CD8-positive, alpha-beta memory T cell (primary cell): Measurements from ENCODE around the gene KIAA1671. TPM values are rescaled to one million over a fixed set of nuclear protein-coding genes. Genes with fewer than 3 reads are reported as not detected.

ENCODE experiments used
- CTCF ChIA-PET: fragments of 350-600 bp; sonication (Branson Sonifier 250); formaldehyde crosslinking; loops from one replicate; lab custom pipeline; 2021; ENCODE audit warnings: antibody characterized with exemption; lab: Charles Lee
- POLR2A ChIA-PET: fragments of 350-600 bp; sonication (Branson Sonifier 250); formaldehyde crosslinking; loops from one replicate; lab custom pipeline; 2021; ENCODE audit warnings: antibody characterized with exemption; lab: Charles Lee
- DNase-seq, 5 donors: peaks; one replicate each; pipeline versions ENCODE4 v3.0.0 to v3.0.0-alpha.2; 2020 to 2022; ENCODE audit warnings: mixed read lengths in 1 of 5
- H3K27ac ChIP-seq: one replicate; pipeline ENCODE4 v1.7.0; 2013; ENCODE audit warnings: low read depth, mild to moderate bottlenecking, low read length, moderate library complexity
- H3K27me3 ChIP-seq: 2 replicates; pipeline ENCODE4 v1.7.0; 2013; ENCODE audit warnings: low read length, mild to moderate bottlenecking; ENCODE audit not compliant: insufficient read depth, poor library complexity, severe bottlenecking
- H3K36me3 ChIP-seq: 2 replicates; pipeline ENCODE4 v1.7.0; 2013; ENCODE audit warnings: mild to moderate bottlenecking, low read length, moderate library complexity; ENCODE audit not compliant: insufficient read depth
- H3K4me1 ChIP-seq: 2 replicates; pipeline ENCODE4 v1.7.0; 2013; ENCODE audit warnings: mild to moderate bottlenecking, low read length, moderate library complexity; ENCODE audit not compliant: insufficient read depth
- H3K4me3 ChIP-seq: 2 replicates; pipeline ENCODE4 v1.7.0; 2013; ENCODE audit warnings: mild to moderate bottlenecking, low read length
- H3K9me3 ChIP-seq: 2 replicates; pipeline ENCODE4 v1.7.0; 2013; ENCODE audit warnings: mild to moderate bottlenecking, low read length
- H3K27ac Mint-ChIP-seq, 8 donors: one replicate each; pipeline ENCODE4 v1.8.0; 2020 to 2021; ENCODE audit warnings: mixed read lengths in 8 of 8, mild to moderate bottlenecking in 6 of 8, inconsistent platforms in 3 of 8, moderate library complexity in 3 of 8
- H3K27me3 Mint-ChIP-seq, 2 donors: one replicate each; pipeline ENCODE4 v1.8.0; 2020 to 2021; ENCODE audit warnings: mixed read lengths in 2 of 2, mild to moderate bottlenecking in 1 of 2, moderate library complexity in 1 of 2
- H3K36me3 Mint-ChIP-seq, 3 donors: one replicate each; pipeline ENCODE4 v1.8.0; 2020 to 2021; ENCODE audit warnings: mixed read lengths in 3 of 3, inconsistent platforms in 1 of 3, mild to moderate bottlenecking in 1 of 3
- H3K4me1 Mint-ChIP-seq, 3 donors: one replicate each; pipeline ENCODE4 v1.8.0; 2020 to 2021; ENCODE audit warnings: mixed read lengths in 3 of 3, inconsistent platforms in 1 of 3, mild to moderate bottlenecking in 1 of 3
- H3K4me3 Mint-ChIP-seq, 7 donors: one replicate each; pipeline ENCODE4 v1.8.0; 2020 to 2021; ENCODE audit warnings: mixed read lengths in 7 of 7, mild to moderate bottlenecking in 6 of 7, moderate library complexity in 4 of 7, inconsistent platforms in 2 of 7
- H3K9me3 Mint-ChIP-seq, 5 donors: one replicate each; pipeline ENCODE4 v1.8.0; 2020 to 2022; ENCODE audit warnings: mixed read lengths in 5 of 5, mild to moderate bottlenecking in 3 of 5, moderate library complexity in 2 of 5, inconsistent platforms in 1 of 5
- polyA plus RNA-seq: library from polyadenylated mRNA; unstranded; fragments of 300-500 nt; fragmentation: Illumina TruSeq; gene quantifications from one replicate; pipeline ENCODE4 v1.2.3, GENCODE V29; 2021
- total RNA-seq, 2 experiments: library from RNA; stranded (reverse); gene quantifications; one replicate each; pipeline ENCODE4 v1.2.3, GENCODE V29; 2021

The KIAA1671 gene
- total and polyA plus RNA-seq, 3 experiments from 2014 or later: 2.6 to 14.7 (median 13.8) TPM

- H3K9me3 ChIP-seq: no peaks in the 10 kb centered on the region
- Mint-ChIP-seq H3K4me3 (no peak overlapping the region), H3K27me3 (peaks cover 12 to 57% of the 10 kb centered on the region in 2 donors), H3K27ac (no peak overlapping the region), H3K36me3 (no peaks in the 10 kb centered on the region), H3K4me1 (peaks cover 5 to 10% (median 7%) of the 10 kb centered on the region in 3 donors), H3K9me3 (no peaks in the 10 kb centered on the region)
- DNase-seq: no peak
- H3K4me1 ChIP-seq: no peaks in the 10 kb centered on the region
- ChIA-PET POLR2A (no interaction called here), CTCF (no interaction called here)
- H3K4me3 ChIP-seq: no peak overlapping the region
- no peaks in the 10 kb centered on the region for H3K36me3 ChIP-seq
- peaks cover under 1% of the 10 kb centered on the region for H3K27me3 ChIP-seq
- H3K27ac ChIP-seq: no peak overlapping the region
Measured at GRCh38 chr22:24945430-24945829, 7.1 kb upstream of the KIAA1671 start.

- Histone ChIP-seq H3K27me3 (peaks cover 9% of the 10 kb centered on the region), H3K9me3 (no peaks in the 10 kb centered on the region), H3K4me1 (peaks cover 6% of the 10 kb centered on the region), H3K36me3 (no peaks in the 10 kb centered on the region), H3K27ac (no peak overlapping the region), H3K4me3 (no peak overlapping the region)
- Mint-ChIP-seq H3K27ac (no peak overlapping the region), H3K36me3 (peaks cover 0 to 2% (median 0%) of the 10 kb centered on the region in 3 donors), H3K4me3 (no peak overlapping the region), H3K9me3 (no peaks in the 10 kb centered on the region), H3K27me3 (peaks cover 15 to 72% of the 10 kb centered on the region in 2 donors), H3K4me1 (peaks cover 14 to 20% (median 17%) of the 10 kb centered on the region in 3 donors)
- CTCF ChIA-PET: interaction anchor here (1.4 to 1.9 kb wide), 2 partner anchors 9 to 101 kb away, joined by 3 to 7 read pairs; no protein-coding TSS in a partner anchor
- POLR2A ChIA-PET: no interaction called here
- DNase-seq: no peak
Measured at GRCh38 chr22:24947383-24947782, 5.1 kb upstream of the KIAA1671 start.

DNA sequence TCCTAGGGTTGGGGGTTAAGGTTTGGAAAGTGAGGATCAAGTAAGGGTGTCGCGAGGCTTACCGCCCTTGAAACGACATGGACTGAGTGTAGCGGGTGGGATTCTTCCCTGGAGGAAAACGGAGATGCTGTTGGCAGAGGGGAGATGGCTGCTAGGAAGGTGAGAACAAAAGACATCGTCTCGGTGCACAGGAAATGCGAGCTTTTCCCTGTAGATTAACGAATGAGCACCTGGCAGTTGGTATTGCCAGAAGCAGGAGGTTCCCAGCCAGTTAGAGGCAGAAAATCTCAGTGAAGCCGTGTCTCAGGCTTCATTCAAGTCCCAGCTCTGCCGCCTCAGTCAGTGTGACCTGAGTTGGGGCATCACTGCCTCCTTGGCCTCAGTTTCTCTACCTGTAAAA lies 4.6 kb upstream of the KIAA1671 start:
- Mint-ChIP-seq H3K27ac (peak overlapping the region in 1 of 8 donors; percentile 95), H3K4me3 (no peak overlapping the region), H3K27me3 (peaks cover 15 to 69% of the 10 kb centered on the region in 2 donors), H3K36me3 (peaks cover 0 to 2% (median 0%) of the 10 kb centered on the region in 3 donors), H3K9me3 (no peaks in the 10 kb centered on the region), H3K4me1 (peaks cover 14 to 20% (median 17%) of the 10 kb centered on the region in 3 donors)
- Histone ChIP-seq H3K27me3 (peaks cover 11% of the 10 kb centered on the region), H3K4me1 (peaks cover 9% of the 10 kb centered on the region), H3K36me3 (no peaks in the 10 kb centered on the region), H3K9me3 (no peaks in the 10 kb centered on the region), H3K4me3 (no peak overlapping the region), H3K27ac (no peak overlapping the region)
- no peak for DNase-seq
- ChIA-PET CTCF (interaction anchor here (1.4 to 1.9 kb wide), 2 partner anchors 10 to 100 kb away, joined by 3 to 7 read pairs; no protein-coding TSS in a partner anchor), POLR2A (no interaction called here)

- peaks cover 19 to 25% (median 20%) of the 10 kb centered on the region in 3 donors for H3K4me1 Mint-ChIP-seq
- ChIA-PET POLR2A (no interaction called here), CTCF (interaction anchor here (1.9 kb wide), 1 partner anchor 100 kb away, joined by 7 read pairs; no protein-coding TSS in a partner anchor)
- peaks cover 0 to 2% (median 0%) of the 10 kb centered on the region in 3 donors for H3K36me3 Mint-ChIP-seq
- peak overlapping the region in 1 of 8 donors; percentile 37 for H3K27ac Mint-ChIP-seq
- H3K27ac ChIP-seq: no peak overlapping the region
- H3K4me1 ChIP-seq: peaks cover 13% of the 10 kb centered on the region
- H3K4me3 Mint-ChIP-seq: no peak overlapping the region
- DNase-seq: no peak
- no peaks in the 10 kb centered on the region for H3K36me3 ChIP-seq
- H3K9me3 Mint-ChIP-seq: no peaks in the 10 kb centered on the region
- H3K9me3 ChIP-seq: no peaks in the 10 kb centered on the region
- no peak overlapping the region for H3K4me3 ChIP-seq
- H3K27me3 Mint-ChIP-seq: peaks cover 19 to 74% of the 10 kb centered on the region in 2 donors
- peaks cover 18% of the 10 kb centered on the region for H3K27me3 ChIP-seq
Measured at GRCh38 chr22:24948356-24949202, 3.9 kb upstream of the KIAA1671 start.

DNA sequence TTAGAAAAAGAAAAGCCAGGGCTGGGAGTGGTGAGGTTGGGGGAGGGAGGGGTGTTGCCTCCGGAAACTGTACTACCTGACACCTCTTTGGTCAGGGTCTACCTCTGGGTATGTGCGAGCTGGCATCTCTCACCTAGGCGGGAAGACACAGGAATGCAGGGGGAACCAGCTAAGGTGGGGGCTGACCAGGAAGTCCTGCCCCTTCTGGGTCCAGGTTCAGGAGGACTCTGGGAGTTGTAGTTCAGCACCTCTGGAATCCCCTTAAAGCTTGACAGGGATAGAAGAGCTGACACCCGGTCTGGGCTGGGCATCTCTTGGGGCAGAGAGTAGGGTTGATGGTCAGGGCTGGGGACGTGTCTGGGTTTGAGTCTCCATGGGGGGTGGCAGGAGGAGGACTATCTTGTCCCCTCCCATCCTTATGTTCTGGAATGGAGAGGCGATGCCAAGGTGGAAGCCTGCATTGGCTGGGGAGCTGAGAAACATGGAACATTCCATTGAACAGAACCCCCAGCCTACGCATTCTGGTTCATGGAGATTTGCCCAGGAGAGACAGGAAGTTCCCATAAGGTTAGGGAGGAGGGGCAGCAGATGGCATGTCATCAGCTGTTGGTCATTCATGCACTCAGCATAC lies 2.1 kb upstream of the KIAA1671 start:
- ChIA-PET POLR2A (no interaction called here), CTCF (interaction anchor here (1.0 to 1.6 kb wide), 6 partner anchors 11 to 131 kb away, joined by 3 to 5 read pairs (median 3); no protein-coding TSS in a partner anchor)
- H3K27me3 Mint-ChIP-seq: peaks cover 30 to 73% of the 10 kb centered on the region in 2 donors
- Histone ChIP-seq H3K9me3 (no peaks in the 10 kb centered on the region), H3K4me3 (no peak overlapping the region), H3K4me1 (peaks cover 13% of the 10 kb centered on the region), H3K27me3 (peaks cover 19% of the 10 kb centered on the region), H3K36me3 (no peaks in the 10 kb centered on the region), H3K27ac (no peak overlapping the region)
- DNase-seq: no peak
- H3K27ac Mint-ChIP-seq: peak overlapping the region in 3 of 8 donors; percentile 33 to 50 (median 47)
- H3K9me3 Mint-ChIP-seq: no peaks in the 10 kb centered on the region
- H3K4me1 Mint-ChIP-seq: peaks cover 22 to 27% (median 25%) of the 10 kb centered on the region in 3 donors
- H3K36me3 Mint-ChIP-seq: peaks cover 0 to 2% (median 0%) of the 10 kb centered on the region in 3 donors
- H3K4me3 Mint-ChIP-seq: peak overlapping the region in 4 of 7 donors; percentile 35 to 80 (median 46)

DNA sequence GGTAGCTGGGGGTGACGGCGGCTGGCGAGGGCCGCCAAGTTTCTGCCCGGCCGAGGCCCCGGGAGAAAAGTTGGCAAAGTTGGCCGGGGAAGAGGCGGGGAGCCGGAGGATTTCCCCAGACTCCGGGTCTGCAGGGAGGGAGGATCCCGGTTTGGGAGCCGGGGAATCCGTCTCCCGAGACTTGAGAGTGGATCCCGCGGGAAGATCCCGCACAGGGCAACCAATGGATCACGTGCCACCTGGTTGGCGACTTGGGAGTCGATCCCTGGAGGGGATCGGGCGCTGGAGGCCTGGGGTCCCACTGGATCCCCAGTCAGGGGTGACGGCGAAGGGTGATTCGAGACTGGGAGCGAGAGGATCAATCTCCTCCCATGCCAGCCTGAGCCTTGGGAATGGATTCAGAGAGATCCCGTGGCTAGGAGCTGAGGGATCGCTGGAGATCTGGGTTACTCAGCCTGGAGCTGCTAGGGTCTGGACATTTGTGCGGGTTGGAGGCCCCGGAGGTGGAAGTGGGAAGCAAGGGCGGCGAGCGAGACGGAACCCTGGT lies 394 bp downstream of the KIAA1671 start:
- H3K9me3 ChIP-seq: no peaks in the 10 kb centered on the region
- H3K36me3 ChIP-seq: no peaks in the 10 kb centered on the region
- H3K4me1 Mint-ChIP-seq: peaks cover 22 to 27% (median 25%) of the 10 kb centered on the region in 3 donors
- peak overlapping the region; percentile 65 to 84 (median 74) for H3K4me3 Mint-ChIP-seq
- peaks cover 30 to 62% of the 10 kb centered on the region in 2 donors for H3K27me3 Mint-ChIP-seq
- H3K4me3 ChIP-seq: peak overlapping the region; percentile 63
- no peaks in the 10 kb centered on the region for H3K9me3 Mint-ChIP-seq
- DNase-seq: no peak
- POLR2A ChIA-PET: no interaction called here
- H3K27ac Mint-ChIP-seq: peak overlapping the region in 1 of 8 donors; percentile 57
- no peak overlapping the region for H3K27ac ChIP-seq
- peaks cover 0 to 2% (median 0%) of the 10 kb centered on the region in 3 donors for H3K36me3 Mint-ChIP-seq
- peaks cover 13% of the 10 kb centered on the region for H3K4me1 ChIP-seq
- CTCF ChIA-PET: interaction anchor here (0.6 to 1.4 kb wide), 3 partner anchors 11 to 96 kb away, joined by 3 to 4 read pairs (median 3); no protein-coding TSS in a partner anchor
- H3K27me3 ChIP-seq: peaks cover 19% of the 10 kb centered on the region

GRCh38 chr22:24953384-24954113 lies 1.0 kb downstream of the KIAA1671 start:
- Histone ChIP-seq H3K4me1 (peaks cover 13% of the 10 kb centered on the region), H3K27me3 (peaks cover 19% of the 10 kb centered on the region), H3K4me3 (peak overlapping the region; percentile 63), H3K9me3 (no peaks in the 10 kb centered on the region), H3K27ac (no peak overlapping the region), H3K36me3 (no peaks in the 10 kb centered on the region)
- Mint-ChIP-seq H3K4me1 (peaks cover 22 to 27% (median 25%) of the 10 kb centered on the region in 3 donors), H3K9me3 (no peaks in the 10 kb centered on the region), H3K27ac (peak overlapping the region in 2 of 8 donors; percentile 38 to 57), H3K36me3 (peaks cover 0 to 2% (median 0%) of the 10 kb centered on the region in 3 donors), H3K27me3 (peaks cover 25 to 56% of the 10 kb centered on the region in 2 donors), H3K4me3 (peak overlapping the region; percentile 65 to 84 (median 75))
- DNase-seq: no peak
- ChIA-PET POLR2A (no interaction called here), CTCF (interaction anchor here (0.6 to 1.4 kb wide), 3 partner anchors 12 to 95 kb away, joined by 3 to 4 read pairs (median 3); no protein-coding TSS in a partner anchor)
